ENCODE measurements around the gene G2E3.

Gene G2E3

GRCh38 chr14:30669594-30669993 is 110.6 kb downstream of the G2E3 start:
- H3K4me3 ChIP-seq (ENCODE audit: low read depth, low read length) = no peak overlapping the region
- DNase-seq (ENCODE audit: low read depth) = no peak
- TF ChIP-seq CTCF (IDR thresholded peaks at IDR 0.05; ENCODE audit: control insufficient read depth, extremely low read depth, insufficient read depth) = no peak

All from LNCaP clone FGC (cell line).